Cerebellar cortex (tissue), 1 donor: Measurements from ENCODE around the gene PSME2.

Experiments
- DNase-seq: peaks from one replicate; pipeline ENCODE4 v3.0.0-alpha.2; 2015; ENCODE audit warnings: low spot score

The PSME2 gene

GRCh38 chr14:24093901-24094840, 52.2 kb downstream of the PSME2 start, which contains the start of gene PCK2:
PCK2 (plus strand) TSS chr14:24094311; CDS start chr14:24094406, 95 bp downstream.
- peak; percentile 88 for DNase-seq
